ENCODE measurements around the gene RRBP1. TPM values are rescaled to one million over a fixed set of nuclear protein-coding genes. Genes with fewer than 3 reads are reported as not detected.

The RRBP1 gene
- total and polyA plus RNA-seq, 2 donors (not counting 3 experiments of a cell fraction or from before 2014, with no cell fraction given) = 50.3 to 236 TPM

DNA sequence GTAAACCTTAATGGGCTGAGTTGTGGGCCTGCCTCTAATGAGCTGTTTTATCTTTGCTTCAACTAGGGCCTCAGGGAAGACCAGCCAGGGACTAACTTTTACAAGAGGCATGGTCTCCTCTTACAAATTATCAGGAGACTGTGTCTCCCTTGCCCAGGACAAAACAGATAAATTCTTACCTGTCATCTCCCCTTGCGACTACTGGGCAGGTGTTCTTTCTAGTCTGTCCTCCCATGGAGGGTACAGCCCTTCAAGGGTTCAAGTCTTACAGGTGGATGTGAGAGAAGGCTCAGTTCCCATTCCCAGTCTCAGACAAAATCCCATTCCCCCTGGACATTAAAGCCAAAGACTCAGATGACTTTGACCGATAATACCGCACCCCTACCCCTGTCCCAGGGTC, 13.6 kb downstream of the RRBP1 start:
- H3K9me1 ChIP-seq (replicated peaks; ENCODE audit: control insufficient read depth, extremely low read depth, insufficient read depth, low read length) = no peaks in the 10 kb centered on the region
- H3K9ac ChIP-seq (replicated peaks; ENCODE audit: extremely low read depth, insufficient read depth, low read length) = no peak overlapping the region
- H2AFZ ChIP-seq (ENCODE audit: low read depth, low read length) = no peak overlapping the region
- no peaks in the 10 kb centered on the region for H3K9me3 ChIP-seq (replicated peaks; ENCODE audit: control insufficient read depth, insufficient read depth, low read length)
- DNase-seq (ENCODE audit: low read depth, low spot score) (no peak), FAIRE-seq (no peak)
- H3K4me1 ChIP-seq (ENCODE audit: control insufficient read depth, extremely low read depth, insufficient read depth, low read length) = peaks cover 27% of the 10 kb centered on the region
- H4K20me1 ChIP-seq (replicated peaks; ENCODE audit: control insufficient read depth, extremely low read depth, insufficient read depth, low read length) = peaks cover 10% of the 10 kb centered on the region
- peaks cover 0 to 2% of the 10 kb centered on the region in 2 experiments for H3K36me3 ChIP-seq (ENCODE audit: control insufficient read depth in 2 of 2, extremely low read depth in 1 of 2, insufficient read depth in 2 of 2, low read length in 2 of 2)
- no peak overlapping the region for H3K27ac ChIP-seq (ENCODE audit: insufficient read depth, low read depth, low read length)
- ChIA-PET CTCF (interaction anchor here (1.0 to 3.2 kb wide), 3 partner anchors 14 to 19 kb away, joined by 3 to 13 read pairs (median 5); partner anchors contain the start of gene RRBP1), POLR2A (no interaction called here)
- H3K4me2 ChIP-seq (ENCODE audit: insufficient read depth, low read length) = no peak overlapping the region
- dilution Hi-C loops (cut with MboI; ENCODE audit: extremely low pct_ligation_motif_present, low sequenced_read_pairs) = no loop called here
- TF ChIP-seq MYC (IDR thresholded peaks at IDR 0.05; ENCODE audit: low read depth, low read length) (no peak), POLR2AphosphoS5 (IDR thresholded peaks at IDR 0.05; ENCODE audit: insufficient read depth, low read depth, low read length) (no peak), JUN (IDR thresholded peaks at IDR 0.05; ENCODE audit: borderline replicate concordance, insufficient read depth, insufficient read length, low read depth) (no peak), GATA2 (IDR thresholded peaks at IDR 0.05; ENCODE audit: insufficient read depth, insufficient read length, low read depth, low read length) (no peak), EZH2 (IDR thresholded peaks at IDR 0.05; ENCODE audit: borderline replicate concordance, low read depth, low read length, severe bottlenecking) (no peak), POLR2A (IDR thresholded peaks at IDR 0.05; ENCODE audit: low read depth, low read length) (no peak), FOS (IDR thresholded peaks at IDR 0.05; ENCODE audit: borderline replicate concordance, insufficient read depth, low read length) (no peak)
- TF ChIP-seq, protein P1, sequence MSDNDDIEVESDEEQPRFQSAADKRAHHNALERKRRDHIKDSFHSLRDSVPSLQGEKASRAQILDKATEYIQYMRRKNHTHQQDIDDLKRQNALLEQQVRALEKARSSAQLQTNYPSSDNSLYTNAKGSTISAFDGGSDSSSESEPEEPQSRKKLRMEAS (IDR thresholded peaks at IDR 0.05; ENCODE audit: insufficient read depth, insufficient read length) = no peak
- TF ChIP-seq, protein P2, sequence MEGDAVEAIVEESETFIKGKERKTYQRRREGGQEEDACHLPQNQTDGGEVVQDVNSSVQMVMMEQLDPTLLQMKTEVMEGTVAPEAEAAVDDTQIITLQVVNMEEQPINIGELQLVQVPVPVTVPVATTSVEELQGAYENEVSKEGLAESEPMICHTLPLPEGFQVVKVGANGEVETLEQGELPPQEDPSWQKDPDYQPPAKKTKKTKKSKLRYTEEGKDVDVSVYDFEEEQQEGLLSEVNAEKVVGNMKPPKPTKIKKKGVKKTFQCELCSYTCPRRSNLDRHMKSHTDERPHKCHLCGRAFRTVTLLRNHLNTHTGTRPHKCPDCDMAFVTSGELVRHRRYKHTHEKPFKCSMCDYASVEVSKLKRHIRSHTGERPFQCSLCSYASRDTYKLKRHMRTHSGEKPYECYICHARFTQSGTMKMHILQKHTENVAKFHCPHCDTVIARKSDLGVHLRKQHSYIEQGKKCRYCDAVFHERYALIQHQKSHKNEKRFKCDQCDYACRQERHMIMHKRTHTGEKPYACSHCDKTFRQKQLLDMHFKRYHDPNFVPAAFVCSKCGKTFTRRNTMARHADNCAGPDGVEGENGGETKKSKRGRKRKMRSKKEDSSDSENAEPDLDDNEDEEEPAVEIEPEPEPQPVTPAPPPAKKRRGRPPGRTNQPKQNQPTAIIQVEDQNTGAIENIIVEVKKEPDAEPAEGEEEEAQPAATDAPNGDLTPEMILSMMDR (IDR thresholded peaks at IDR 0.05; ENCODE audit: extremely low read depth in 1 of 2, insufficient read depth in 1 of 2, low read depth in 1 of 2, low read length in 2 of 2) = no peak
- BruUV-seq (replicated peaks) = no TSS peak
- no peak overlapping the region for H3K4me3 ChIP-seq (replicated peaks in 1 of 3; ENCODE audit: insufficient read depth in 1 of 3, low read depth in 1 of 3, low read length in 3 of 3)
- no peaks in the 10 kb centered on the region for H3K27me3 ChIP-seq (ENCODE audit: control insufficient read depth in 2 of 2, insufficient read depth in 2 of 2, low read length in 2 of 2)
- intact Hi-C loops (cut with micrococcal nuclease) = no loop called here
- H3K79me2 ChIP-seq (ENCODE audit: control insufficient read depth, insufficient read depth, low read length) = peaks cover 72% of the 10 kb centered on the region
